GM21528 (cell line): Measurements from ENCODE around the gene LMNB1.
"Not testable (repeated sequence)": the region's sequence is repeated elsewhere in the genome, so short reads cannot be mapped to it uniquely, and the experiment has no call there.

ENCODE experiments used
- ATAC-seq: cut with Tn5 transposase; IDR thresholded peaks from one replicate; pipeline ENCODE4 v1.9.1; 2021; ENCODE audit warnings: mild to moderate bottlenecking, moderate library complexity; ENCODE audit not compliant: unreplicated experiment, low FRiP score

Gene LMNB1

DNA sequence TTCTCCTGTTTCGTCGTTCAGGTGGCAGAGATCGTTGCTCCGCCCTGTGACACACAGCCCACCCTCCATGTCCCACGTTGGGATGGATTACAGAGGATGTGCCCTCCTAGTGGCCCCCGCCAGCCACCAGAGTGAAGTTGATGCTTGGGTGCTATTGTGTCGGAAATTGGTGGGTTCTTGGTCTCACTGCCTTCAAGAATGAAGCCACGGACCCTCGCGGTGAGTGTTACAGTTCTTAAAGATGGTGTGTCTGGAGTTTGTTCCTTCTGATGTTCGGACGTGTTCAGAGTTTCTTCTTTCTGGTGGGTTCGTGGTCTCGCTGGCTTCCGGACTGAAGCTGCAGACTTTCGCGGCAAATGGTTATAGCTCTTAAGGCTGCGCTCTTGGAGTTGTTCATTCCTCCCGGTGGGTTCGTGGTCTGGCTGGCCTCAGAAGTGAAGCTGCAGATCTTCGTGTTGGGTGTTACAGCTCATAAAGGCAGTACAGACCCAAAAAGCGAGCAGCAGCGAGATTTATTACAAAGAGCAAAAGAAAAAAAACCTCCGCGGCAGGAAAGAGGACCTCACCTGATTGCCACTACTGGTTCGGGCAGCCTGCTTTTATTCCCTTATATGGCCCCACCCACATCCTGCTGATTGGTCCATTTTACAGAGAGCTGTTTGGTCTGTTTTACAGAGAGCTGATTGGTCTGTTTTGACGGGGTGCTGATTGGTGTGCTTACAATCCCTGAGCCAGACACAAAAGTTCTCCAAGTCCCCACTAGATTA is 76.8 kb downstream of the LMNB1 start:
- not testable (repeated sequence) for ATAC-seq

DNA sequence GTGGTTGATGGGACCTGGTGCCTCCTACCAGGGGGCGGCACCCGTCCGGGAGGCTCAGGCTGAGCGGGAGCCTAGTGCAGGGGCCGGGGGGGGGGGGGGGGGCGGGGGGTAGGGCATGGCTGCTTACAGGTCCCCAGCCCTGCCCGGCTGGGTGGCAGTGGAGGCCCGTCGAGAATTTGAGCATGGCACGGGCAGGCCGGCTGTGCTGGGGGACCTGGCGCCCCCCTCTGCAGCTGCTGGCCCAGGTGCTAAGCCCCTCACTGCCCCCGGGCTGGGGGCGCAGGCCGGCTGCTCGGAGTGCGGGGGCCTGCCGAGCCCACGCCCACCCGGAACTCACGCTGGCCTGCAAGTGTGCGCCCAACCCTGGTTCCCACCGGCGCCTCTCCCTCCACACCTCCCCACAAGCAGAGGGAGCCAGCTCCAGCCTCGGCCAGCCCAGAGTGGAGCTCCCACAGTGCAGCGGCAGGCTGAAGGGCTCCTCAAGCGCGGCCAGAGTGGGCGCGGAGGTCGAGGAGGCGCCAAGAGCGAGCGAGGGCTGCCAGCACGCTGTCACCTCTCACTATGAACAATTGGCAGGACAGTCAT is 77.7 kb downstream of the LMNB1 start:
- no peak for ATAC-seq

DNA sequence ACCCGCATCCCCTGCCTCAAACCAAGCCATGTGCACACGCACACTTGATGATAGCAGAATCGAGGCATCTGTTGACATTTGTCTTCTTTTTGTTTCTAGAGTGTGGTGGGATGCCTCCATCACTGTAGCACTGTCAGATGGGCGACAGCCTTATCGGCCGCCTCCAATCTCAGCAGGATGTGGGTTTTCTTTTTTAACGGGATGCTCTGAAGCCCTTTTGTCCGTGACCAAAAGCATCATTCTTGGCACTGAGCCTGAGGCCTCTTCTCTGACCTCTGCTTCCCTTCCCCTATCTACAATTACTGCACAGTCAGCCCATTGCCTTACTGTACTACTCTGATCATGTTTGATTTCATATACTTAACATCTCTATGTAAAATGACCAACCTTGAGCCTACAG is 78.3 kb downstream of the LMNB1 start:
- no peak for ATAC-seq

DNA sequence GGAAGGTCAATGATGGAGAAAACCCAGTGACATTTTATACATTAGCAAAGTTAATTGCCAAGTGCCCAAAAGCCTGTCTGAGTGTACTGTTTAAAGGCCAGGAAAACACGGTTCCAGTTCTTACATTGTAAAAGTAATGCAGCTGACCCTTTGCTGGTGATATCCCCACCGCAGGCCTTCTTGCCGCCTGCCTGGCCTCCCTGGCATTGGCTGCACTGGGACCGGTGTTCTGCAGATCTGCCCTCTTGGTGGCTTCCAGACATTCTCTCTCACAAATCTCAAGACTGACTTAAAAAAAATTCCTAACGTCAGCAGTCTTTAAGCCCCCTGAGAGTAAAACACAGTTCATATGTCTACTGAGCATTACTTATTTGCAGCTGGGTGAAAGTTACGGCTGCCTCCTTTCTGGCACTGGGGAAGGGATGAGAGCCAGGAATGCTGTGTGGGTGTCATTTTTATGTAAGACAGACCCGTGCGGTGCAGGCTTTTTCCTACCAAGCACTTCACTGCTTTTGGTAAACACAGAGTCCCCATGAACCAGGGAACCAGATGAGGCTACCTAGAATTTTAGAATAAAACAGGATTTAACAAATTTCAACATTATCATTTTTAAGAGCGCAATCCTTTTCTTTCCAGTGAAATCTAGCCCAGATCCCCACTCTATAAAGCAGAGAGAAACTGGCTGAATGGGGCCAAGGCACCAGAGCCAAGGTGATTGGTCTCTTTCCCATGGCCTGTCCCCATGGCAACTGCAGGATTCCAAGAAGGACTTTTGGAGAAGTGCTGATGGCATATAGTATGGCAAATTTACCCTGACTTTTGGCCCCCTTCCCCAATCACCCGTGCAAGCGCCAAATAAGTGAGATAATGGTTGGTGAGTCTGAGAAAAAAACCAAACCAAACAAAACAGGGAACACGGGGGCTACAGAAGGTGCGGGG is 80.8 kb downstream of the LMNB1 start:
- ATAC-seq = no peak

DNA sequence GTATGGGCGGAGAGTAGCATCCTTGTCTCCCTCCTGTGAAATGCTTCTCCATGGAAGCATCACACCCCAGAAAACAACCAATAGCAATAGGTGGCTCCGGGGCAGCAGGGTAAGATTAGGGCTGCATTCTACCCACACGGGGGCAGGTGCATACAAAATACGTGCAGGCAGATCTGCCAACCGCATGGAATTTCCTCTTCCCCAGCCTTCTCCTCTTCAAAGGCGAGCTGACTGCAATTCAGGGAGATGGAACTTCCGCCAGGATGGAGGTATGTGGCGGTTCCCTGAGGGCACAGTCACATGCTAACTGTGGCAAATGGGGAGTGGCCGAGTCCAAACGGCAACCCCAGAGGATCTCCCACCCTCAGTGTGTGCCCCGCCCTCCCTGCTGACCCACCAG is 81.5 kb downstream of the LMNB1 start:
- no peak for ATAC-seq

DNA sequence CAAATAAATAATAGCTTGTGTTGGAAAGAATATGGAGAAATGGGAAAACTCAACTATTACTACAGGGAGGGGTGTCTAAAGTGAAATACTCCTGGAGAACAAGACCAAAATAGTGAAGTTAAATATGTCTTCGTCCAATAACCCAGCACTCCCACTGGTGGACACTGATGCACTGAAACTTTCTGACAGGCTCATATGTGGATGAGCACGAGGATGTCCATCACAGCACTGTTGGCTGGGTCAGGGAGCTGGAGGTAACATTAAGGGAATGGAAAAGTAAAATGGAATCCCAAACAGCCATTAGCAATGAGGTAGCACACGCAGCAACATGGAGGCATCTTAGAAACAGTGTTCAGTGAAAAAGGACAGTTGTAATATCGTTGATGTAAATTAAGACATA is 86.5 kb downstream of the LMNB1 start:
- no peak for ATAC-seq

DNA sequence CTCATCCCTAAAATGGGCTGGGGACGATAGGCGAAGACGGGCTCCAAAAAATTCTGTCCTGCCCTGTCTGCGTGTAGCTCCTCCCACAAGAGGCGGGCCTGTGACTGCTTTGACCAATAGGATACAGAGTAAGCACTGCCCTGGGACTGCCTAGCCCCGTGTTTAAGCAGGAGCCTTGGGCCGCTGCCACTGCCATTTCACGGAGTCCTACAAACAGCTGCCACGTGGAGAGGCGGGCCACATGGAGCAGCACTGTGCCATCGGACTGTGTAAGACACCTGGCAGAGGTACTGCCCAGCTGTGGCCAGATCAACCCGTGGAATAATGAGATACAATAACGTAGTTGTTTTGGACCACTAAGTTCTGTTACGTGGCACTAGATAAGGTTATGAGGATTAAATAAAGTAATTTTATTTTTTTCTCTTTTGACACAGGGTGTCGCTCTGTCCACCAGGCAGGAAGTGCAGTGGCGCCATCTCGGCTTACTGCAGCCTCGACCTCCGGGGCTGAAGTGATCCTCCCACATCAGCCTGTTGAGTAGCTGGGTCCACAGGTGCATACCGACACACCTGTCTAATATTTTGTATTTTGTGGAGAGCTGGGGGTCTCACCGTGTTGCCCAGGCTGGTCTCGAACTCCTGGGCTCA is 87.2 kb downstream of the LMNB1 start:
- ATAC-seq = no peak

DNA sequence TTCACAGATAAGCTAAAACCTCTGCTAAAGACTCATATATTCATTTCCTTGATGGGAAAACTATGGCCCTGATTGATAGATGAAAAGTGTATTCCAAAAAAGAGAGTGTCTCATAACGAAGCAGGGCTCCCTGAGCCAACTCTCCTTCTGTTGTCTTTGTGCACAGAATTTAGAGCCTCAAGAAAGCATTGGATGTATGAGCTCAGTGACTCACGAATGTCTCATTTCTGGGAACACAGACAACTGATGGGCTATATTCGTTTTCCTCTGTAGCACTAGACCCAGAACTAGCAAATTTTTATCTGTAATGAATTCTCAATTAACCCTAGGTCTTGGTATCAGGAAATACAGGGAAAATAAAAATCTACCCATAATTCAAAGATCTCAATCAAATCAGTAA is 88.4 kb downstream of the LMNB1 start:
- ATAC-seq = no peak

DNA sequence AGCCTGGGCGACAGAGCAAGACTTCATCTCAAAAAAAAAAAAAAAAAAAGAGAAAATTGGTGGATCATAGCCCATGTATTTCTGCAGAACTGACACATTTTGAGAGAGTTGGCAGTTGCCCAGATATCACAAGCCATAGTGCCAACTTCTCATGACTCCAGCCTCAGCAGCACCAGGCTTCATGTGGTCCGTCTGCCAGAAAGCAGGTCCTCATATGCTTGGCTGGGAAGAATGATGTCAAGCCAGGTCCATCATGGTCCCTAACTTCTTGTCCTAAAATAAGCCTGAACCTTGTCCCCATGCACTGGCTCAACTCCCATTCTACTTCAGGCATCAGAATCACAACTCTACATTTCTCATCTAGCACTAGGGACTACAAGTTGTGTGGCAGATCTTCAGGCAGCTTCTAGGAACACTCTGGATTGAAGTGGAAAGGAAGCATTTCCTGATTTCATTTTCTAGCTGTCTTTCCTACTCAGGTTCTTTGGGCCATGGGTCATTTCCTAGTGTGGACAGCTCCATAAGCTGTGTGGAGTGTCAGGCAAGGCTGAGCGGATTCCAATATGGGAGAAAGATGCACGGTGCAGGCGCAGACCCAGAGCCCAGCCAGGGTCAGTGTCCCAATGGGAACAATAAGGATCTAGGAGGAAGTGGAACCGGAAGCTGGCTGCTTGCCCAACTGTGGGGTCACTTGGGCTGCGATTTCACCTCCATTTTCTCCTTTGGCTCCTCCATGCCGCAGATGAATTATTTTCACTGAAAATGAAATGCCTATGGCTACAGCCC is 90.1 kb downstream of the LMNB1 start:
- ATAC-seq = no peak

DNA sequence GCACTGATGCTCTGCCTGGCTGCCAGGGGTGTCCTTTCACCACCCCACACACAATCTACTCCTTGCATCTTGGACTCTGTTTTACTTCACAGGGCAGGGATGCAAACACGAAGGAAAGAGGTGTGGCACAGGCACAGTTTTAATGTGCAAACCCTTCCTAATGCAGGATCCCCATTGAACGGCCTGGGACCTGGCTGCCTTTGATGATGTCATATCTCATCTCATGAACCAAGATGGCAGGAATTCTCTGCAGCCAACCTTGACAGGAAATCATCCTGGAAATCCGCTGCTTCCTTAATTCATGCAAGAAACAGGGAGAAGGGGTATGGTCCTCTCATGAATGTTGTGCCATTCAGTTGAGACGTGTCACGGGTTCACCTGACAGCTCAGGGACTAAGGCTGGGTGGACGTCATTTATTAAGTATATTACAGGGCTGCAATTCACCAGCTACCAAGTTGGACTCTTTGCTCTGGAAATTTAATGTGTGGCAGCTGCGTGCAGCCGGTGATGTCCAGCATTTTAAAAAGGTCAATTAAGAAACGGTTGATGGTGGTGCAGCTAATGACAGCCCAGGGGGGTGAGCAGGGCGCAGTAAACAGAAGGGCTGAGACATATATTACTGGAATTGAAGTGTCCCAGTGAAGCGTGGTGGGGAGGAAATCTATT is 91.5 kb downstream of the LMNB1 start:
- no peak for ATAC-seq

DNA sequence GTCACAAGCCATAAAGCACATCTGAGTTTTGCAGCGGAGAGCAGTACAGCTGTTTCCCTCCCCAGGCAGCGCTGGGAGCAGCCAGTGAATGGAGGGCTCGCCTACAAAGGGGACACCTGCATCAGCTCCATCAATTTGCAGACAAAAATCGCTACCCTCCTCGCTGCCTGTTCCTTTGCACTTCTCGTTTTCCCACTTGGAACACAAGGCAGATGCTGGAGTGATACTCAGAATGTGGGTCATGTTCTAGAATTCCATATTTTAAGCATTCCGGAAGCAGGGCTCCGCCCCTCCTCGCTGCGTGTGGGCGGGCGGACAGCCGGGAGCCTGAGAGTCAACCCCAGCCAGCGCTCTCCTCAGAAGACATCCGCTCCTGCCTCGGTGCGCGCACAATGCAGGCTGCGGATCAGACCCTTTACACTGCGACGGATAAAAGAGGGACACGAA is 92.1 kb downstream of the LMNB1 start:
- ATAC-seq = peak; percentile 81

DNA sequence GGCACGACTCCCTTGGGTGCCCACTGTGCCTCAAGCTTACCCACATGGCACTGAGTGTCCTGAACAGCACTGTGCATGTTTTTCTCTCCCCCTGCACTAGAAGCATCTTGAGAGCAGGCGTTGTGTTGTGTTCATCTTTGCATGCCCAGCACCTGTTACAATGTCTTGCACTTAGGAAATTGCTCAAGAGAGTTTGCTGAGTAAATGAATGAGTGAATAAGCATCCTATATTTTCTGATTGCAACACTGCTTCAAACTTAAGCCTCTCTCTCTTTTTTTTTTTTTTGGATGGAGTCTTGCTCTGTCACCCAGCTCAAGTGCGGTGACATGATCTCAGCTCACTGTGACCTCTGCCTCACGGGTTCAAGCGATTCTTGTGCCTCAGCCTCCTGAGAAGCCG is 94.5 kb downstream of the LMNB1 start:
- no peak for ATAC-seq

DNA sequence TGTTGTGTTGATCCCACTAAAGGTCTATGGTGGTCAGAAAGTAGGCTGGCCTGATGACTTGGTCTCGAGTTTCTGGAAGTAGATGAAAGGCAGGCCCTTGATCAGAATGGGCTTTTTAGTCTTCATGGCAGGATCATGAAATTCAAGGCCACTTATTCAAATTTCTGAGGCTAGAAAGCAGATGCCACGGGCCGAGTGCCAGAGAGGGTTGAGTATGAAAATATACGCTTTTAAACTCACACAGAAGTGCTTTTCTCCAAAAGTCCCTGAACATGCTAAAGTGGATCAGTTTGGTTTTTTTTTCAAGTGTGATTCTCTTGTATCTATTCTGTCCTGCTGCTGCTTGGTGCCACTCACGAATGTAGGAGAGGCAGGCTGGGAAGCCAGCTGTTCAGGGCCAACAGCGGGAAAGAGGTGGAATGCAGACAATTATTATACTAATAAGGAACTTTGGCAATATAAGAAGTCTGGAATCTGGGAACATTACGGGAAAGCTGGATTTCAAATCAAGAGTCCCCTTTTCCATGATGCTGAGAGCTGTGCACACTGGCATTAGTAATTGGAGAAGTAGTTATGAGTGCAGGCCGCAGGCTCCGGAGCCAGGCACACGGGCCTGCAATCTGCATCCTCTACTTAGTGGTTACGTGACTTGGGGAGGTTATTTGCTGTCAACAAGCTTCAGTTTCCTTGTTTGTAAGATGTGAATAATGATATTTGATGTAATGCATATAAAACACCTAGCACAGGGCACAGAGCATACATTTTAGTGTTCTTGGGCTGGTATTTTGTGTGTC is 95.8 kb downstream of the LMNB1 start:
- ATAC-seq = no peak

DNA sequence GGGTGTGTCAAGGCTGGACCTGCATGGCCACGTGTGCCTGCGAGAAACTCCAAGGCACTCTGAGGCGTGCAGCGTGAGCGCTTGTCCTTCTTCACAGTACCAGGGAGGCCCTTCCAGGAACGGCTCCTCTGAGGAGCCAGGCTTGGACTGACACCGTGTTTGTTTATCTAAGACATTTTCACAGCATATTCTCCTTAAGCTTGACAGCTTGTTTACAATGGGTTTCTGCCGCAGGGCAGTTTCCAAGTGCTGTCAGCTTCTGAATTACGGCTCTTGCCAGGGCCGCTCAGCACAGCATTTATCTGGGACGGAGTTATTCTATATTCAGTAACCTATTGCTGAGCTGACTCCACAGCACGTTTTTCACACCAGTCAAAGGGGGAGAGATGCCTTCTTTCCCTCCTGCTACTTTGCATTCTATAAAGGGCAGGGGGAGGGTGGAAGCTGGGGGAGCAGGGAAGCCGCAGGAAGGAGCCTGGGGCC is 98.4 kb downstream of the LMNB1 start:
- ATAC-seq = no peak

DNA sequence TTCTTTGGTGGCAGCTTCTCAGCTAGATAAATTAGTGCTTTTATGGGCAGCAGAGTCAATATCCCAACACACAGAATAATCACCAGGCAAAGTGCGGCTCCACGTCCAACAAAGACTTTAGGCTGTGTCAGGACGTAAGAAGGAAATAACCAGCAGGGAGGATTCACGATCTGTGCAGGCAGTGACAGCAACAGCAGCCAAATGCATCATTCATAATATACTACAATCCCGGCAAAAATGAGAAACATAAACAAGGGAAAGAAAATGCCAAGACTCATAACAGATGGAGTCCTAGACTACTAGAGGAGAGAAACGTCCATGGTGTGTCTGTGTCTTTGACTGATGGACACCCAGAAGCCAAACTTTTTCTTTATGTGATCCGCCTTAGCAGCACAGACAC is 100.7 kb downstream of the LMNB1 start:
- ATAC-seq = no peak

DNA sequence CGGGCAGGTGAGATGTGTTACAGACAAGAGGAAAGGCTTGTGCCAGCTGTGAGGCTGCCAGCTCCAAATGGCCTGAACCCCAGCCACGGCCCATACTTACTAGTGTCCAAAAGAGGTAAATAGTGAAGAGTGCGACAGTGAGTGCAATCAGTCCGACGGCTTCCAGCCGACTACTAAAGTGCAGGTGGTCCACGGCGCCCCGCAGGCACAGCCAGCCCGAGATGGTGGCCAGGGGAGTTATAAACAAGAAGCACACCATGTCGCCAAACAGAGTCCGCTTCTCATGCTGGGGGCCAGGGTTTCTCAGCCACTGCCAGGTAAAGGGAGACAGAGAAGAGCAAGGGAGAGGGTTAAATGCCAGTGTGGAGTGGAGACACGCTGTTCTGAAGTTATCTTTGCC is 101.1 kb downstream of the LMNB1 start:
- no peak for ATAC-seq

DNA sequence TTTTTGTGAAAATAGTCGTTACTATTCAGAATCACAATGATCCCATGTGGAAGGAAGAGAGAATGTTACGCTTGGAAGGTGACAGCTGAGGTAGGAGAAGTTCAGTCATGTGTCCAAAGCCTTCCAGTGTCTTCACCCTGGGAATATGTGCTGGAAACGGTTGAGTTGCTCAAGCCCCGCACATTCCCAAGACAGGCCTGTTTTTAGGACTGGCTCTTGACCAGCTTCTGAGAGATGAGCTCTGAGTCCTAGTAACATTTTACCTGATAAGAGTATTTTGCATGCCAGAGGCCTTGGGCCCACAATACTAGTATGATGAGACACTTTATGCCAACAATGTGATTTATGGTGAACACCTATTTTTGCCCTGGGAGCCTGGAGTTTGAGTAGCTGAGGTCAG is 101.7 kb downstream of the LMNB1 start:
- ATAC-seq = no peak

DNA sequence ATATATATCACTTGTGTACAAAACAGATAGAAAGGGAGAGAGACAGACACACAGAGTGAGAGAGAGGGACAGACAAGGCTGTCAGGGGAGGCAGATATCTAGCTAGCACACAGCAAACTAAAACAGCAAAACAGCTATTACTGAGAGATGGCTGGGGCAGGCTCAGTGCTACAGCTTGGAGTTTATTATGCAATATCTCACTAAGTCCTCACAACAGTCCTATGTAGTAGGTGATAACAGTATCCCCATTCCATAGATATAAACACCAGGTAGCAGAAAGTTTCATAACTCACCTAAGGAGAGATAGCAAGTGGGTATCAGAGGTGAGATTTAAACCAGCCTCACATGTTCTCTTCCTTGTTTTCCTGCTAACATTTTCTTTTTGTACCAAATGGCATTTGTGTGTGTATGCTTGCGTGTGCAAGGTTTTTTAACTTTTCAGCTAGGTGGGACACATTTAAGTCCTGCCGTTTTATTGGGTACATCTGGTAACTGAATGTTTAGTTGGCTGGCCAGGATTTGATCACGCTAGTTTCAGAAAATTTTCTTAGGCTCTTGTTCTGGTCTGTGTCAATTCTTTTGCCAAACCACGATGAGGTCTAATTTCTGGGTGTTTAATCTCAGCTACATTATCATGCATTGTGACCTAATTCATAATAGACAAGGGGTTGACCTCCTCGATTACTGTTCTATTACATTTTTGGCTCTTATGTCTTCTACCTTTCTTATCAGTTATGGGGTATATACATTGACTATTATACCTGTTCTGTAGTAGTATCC is 105.1 kb downstream of the LMNB1 start:
- no peak for ATAC-seq
